GM12878 (cell line): ENCODE data around the gene RHEBL1. TPM values are rescaled to one million over a fixed set of nuclear protein-coding genes. Genes with fewer than 3 reads are reported as not detected.

Experiments
- ATAC-seq: fragments of 200-7000 bp; cut with Tn5 transposase; 3 replicates; pipeline ENCODE4 v1.9.1; 2020; ENCODE audit warnings: mild to moderate bottlenecking, moderate library complexity
- BruUV-seq: library from RNA; stranded (reverse); fragments of 400-500 nt; replicated peaks from 2 replicates; lab custom pipeline; 2021; lab: Mats Ljungman, UMichigan
- CTCF ChIA-PET: fragments of 300-600 bp; sonication (Branson Sonifier 250); formaldehyde crosslinking; extraction: SDS; loops from one replicate; lab custom pipeline; 2021; ENCODE audit warnings: inconsistent platforms; lab: Yijun Ruan, JAX
- POLR2A ChIA-PET: fragments of 350-600 bp; formaldehyde crosslinking; extraction: SDS; loops from one replicate; lab custom pipeline; 2021; ENCODE audit warnings: inconsistent platforms; lab: Charles Lee
- RAD21 ChIA-PET: fragments of 300-600 bp; sonication (Branson Sonifier 250); formaldehyde crosslinking; loops from one replicate; lab custom pipeline; 2023; ENCODE audit warnings: antibody characterized with exemption; ENCODE audit not compliant: unreplicated experiment; lab: Charles Lee
- SMC1A ChIA-PET: fragments of 300-600 bp; sonication (Branson Sonifier 250); formaldehyde crosslinking; loops from one replicate; lab custom pipeline; 2023; ENCODE audit not compliant: unreplicated experiment, uncharacterized antibody; lab: Charles Lee
- DNase-seq: peaks from one replicate; pipeline ENCODE4 v3.0.0-alpha.2; 2011; ENCODE audit warnings: low read depth, low spot score
- FAIRE-seq: peaks from 3 replicates; lab custom pipeline; 2011; peaks lifted over from hg19 to GRCh38; lab: Jason Lieb, UNC
- H2AFZ ChIP-seq: 2 replicates; pipeline ENCODE4 v1.6.0; 2011; ENCODE audit warnings: low read depth, low read length, control low read depth; ENCODE audit not compliant: control insufficient read depth
- H3K27ac ChIP-seq: 2 replicates; pipeline ENCODE4 v1.5.1; 2011; ENCODE audit warnings: control low read depth; ENCODE audit not compliant: control insufficient read depth, insufficient read depth
- H3K27me3 ChIP-seq, 2 experiments: replicated peaks in 1 of 2; 2 replicates each; pipeline versions ENCODE4 v1.6.0 to v1.6.1; 2011; ENCODE audit warnings: low read length in 1 of 2; ENCODE audit not compliant: control insufficient read depth in 2 of 2, insufficient read depth in 2 of 2
- H3K36me3 ChIP-seq, 2 experiments: 2 replicates each; pipeline ENCODE4 v1.5.1; 2011; ENCODE audit warnings: low read length in 1 of 2; ENCODE audit not compliant: control insufficient read depth in 2 of 2, insufficient read depth in 2 of 2
- H3K4me1 ChIP-seq: 2 replicates; pipeline ENCODE4 v1.6.1; 2011; ENCODE audit warnings: mild to moderate bottlenecking, low read length, moderate library complexity, mixed read lengths; ENCODE audit not compliant: control insufficient read depth, insufficient read depth
- H3K4me2 ChIP-seq: 2 replicates; pipeline ENCODE4 v1.6.0; 2011; ENCODE audit warnings: control low read depth; ENCODE audit not compliant: control insufficient read depth, insufficient read depth
- H3K4me3 ChIP-seq: fragments of 200-600 bp; sonication (generic); 2 replicates; pipeline ENCODE4 v1.5.1; 2016
- H3K79me2 ChIP-seq: 2 replicates; pipeline ENCODE4 v1.6.0; 2011; ENCODE audit warnings: low read length; ENCODE audit not compliant: control insufficient read depth, insufficient read depth
- H3K9ac ChIP-seq: 2 replicates; pipeline ENCODE4 v1.8.0; 2011; ENCODE audit warnings: low read length, control low read depth, mixed read lengths; ENCODE audit not compliant: control insufficient read depth, insufficient read depth
- H3K9me3 ChIP-seq: replicated peaks from 3 replicates; pipeline ENCODE4 v1.5.1; 2011; ENCODE audit warnings: mild to moderate bottlenecking, low read length; ENCODE audit not compliant: control insufficient read depth, insufficient read depth
- H4K20me1 ChIP-seq: 2 replicates; pipeline ENCODE4 v1.6.0; 2011; ENCODE audit not compliant: control insufficient read depth, insufficient read depth
- ATF7 ChIP-seq: fragments of 450-650 bp; IDR thresholded peaks from 2 replicates; pipeline ENCODE4 v1.6.1; 2016; ENCODE audit warnings: low read depth, mild to moderate bottlenecking
- BRCA1 ChIP-seq: IDR thresholded peaks from 2 replicates; pipeline ENCODE4 v1.6.1; 2011; ENCODE audit warnings: low read depth, low read length, improper control_type of control experiment
- CREB1 ChIP-seq: IDR thresholded peaks from 2 replicates; pipeline ENCODE4 v1.6.1; 2012; ENCODE audit warnings: low read depth, mild to moderate bottlenecking, inconsistent platforms
- HDAC2 ChIP-seq: fragments of 200-600 bp; sonication (generic); IDR thresholded peaks from 2 replicates; pipeline ENCODE4 v1.6.1; 2017
- LARP7 ChIP-seq: fragments of 450-650 bp; IDR thresholded peaks from 2 replicates; pipeline ENCODE4 v1.6.1; 2017; ENCODE audit warnings: mild to moderate bottlenecking
- NFYA ChIP-seq: IDR thresholded peaks from 2 replicates; pipeline ENCODE4 v1.6.1; 2011; ENCODE audit warnings: low read depth, mild to moderate bottlenecking, low read length, improper control_type of control experiment, borderline replicate concordance
- PML ChIP-seq: IDR thresholded peaks from 2 replicates; pipeline ENCODE4 v1.6.1; 2012; ENCODE audit warnings: low read length, inconsistent platforms
- POLR2A ChIP-seq: IDR thresholded peaks from 2 replicates; pipeline ENCODE4 v1.6.1; 2011; ENCODE audit warnings: low read depth, mild to moderate bottlenecking, low read length
- POLR2AphosphoS2 ChIP-seq: IDR thresholded peaks from 2 replicates; pipeline ENCODE4 v1.6.1; 2011; ENCODE audit warnings: low read depth, mild to moderate bottlenecking, low read length, improper control_type of control experiment, moderate library complexity
- ZNF274 ChIP-seq: IDR thresholded peaks from one replicate; pipeline ENCODE4 v1.8.0; 2011; ENCODE audit not compliant: insufficient read length, insufficient read depth
- ZSCAN29 ChIP-seq: fragments of 450-650 bp; IDR thresholded peaks from 2 replicates; pipeline ENCODE4 v1.6.1; 2017; ENCODE audit warnings: mild to moderate bottlenecking, moderate library complexity
- WGBS: methylation state at CpG from one replicate; pipeline ENCODE4 v1.1.6; 2016; ENCODE audit warnings: low lambda C conversion rate; ENCODE audit not compliant: insufficient replicate concordance, insufficient coverage; ENCODE audit errors: missing lambda C conversion rate; 5-methylcytosine and 5-hydroxymethylcytosine counted together
- in situ Hi-C: fragments of 300-500 bp; cut with MboI; formaldehyde crosslinking; loops from 9 replicates; pipeline ENCODE4 v1.14.3; 2018; ENCODE audit warnings: mixed read lengths
- intact Hi-C: fragments of 100-400 bp; cut with micrococcal nuclease; formaldehyde crosslinking; loops from one replicate; pipeline ENCODE4 v1.14.2; 2022; ENCODE audit not compliant: unreplicated experiment
- polyA plus RNA-seq, 11 experiments: library from polyadenylated mRNA; depleted of rRNA in 4 of 11; unstranded in 6 of 11; stranded (reverse) in 5 of 11; fragments of >200 nt; fragmentation: Nextera tagmentation in 4 of 11; fragmentation: Illumina TruSeq in 1 of 11; extraction: Ambion mirVana in 4 of 11; extraction: Trizol in 1 of 11; gene quantifications; 1 replicate in 1 of 11; 2 replicates in 10 of 11; pipeline versions ENCODE4 v1.2.1 to v1.2.3, GENCODE V29; 2011 to 2016; ENCODE audit warnings: inconsistent platforms in 2 of 11, missing spikeins in 2 of 11, low read depth in 1 of 11
- total RNA-seq, 4 experiments: library from RNA; depleted of rRNA in 3 of 4; stranded (reverse); fragments of >200 nt in 3 of 4; fragmentation: Illumina TruSeq in 1 of 4; extraction: Trizol in 1 of 4; gene quantifications; 2 replicates each; pipeline versions ENCODE4 v1.2.1 to v1.2.3, GENCODE V29; 2013 to 2021
- TF ChIP-seq, protein P1 (sequence below): fragments of 450-650 bp; IDR thresholded peaks from 2 replicates; pipeline ENCODE4 v1.6.1; 2017; ENCODE audit warnings: mild to moderate bottlenecking, moderate library complexity
- TF ChIP-seq, protein P2 (sequence below): IDR thresholded peaks from 2 replicates; pipeline ENCODE4 v1.6.1; 2012; ENCODE audit warnings: mild to moderate bottlenecking, low read depth, low read length

Gene RHEBL1
- total and polyA plus RNA-seq, 10 of the 15 experiments (the other 5 are each of a cell fraction or from before 2014, with no cell fraction given) = 5.9 to 18.7 (median 12.0) TPM

- TF ChIP-seq, protein P1, sequence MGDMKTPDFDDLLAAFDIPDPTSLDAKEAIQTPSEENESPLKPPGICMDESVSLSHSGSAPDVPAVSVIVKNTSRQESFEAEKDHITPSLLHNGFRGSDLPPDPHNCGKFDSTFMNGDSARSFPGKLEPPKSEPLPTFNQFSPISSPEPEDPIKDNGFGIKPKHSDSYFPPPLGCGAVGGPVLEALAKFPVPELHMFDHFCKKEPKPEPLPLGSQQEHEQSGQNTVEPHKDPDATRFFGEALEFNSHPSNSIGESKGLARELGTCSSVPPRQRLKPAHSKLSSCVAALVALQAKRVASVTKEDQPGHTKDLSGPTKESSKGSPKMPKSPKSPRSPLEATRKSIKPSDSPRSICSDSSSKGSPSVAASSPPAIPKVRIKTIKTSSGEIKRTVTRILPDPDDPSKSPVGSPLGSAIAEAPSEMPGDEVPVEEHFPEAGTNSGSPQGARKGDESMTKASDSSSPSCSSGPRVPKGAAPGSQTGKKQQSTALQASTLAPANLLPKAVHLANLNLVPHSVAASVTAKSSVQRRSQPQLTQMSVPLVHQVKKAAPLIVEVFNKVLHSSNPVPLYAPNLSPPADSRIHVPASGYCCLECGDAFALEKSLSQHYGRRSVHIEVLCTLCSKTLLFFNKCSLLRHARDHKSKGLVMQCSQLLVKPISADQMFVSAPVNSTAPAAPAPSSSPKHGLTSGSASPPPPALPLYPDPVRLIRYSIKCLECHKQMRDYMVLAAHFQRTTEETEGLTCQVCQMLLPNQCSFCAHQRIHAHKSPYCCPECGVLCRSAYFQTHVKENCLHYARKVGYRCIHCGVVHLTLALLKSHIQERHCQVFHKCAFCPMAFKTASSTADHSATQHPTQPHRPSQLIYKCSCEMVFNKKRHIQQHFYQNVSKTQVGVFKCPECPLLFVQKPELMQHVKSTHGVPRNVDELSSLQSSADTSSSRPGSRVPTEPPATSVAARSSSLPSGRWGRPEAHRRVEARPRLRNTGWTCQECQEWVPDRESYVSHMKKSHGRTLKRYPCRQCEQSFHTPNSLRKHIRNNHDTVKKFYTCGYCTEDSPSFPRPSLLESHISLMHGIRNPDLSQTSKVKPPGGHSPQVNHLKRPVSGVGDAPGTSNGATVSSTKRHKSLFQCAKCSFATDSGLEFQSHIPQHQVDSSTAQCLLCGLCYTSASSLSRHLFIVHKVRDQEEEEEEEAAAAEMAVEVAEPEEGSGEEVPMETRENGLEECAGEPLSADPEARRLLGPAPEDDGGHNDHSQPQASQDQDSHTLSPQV = no peak
- TF ChIP-seq HDAC2 = no peak
- TF ChIP-seq LARP7 = no peak
- no peak for TF ChIP-seq ZSCAN29
- no peak for TF ChIP-seq POLR2AphosphoS2
- TF ChIP-seq NFYA = no peak
- no peak for TF ChIP-seq ZNF274
Observed at GRCh38 chr12:49032276-49032675, 37.5 kb downstream of the RHEBL1 start (continued).

GRCh38 chr12:49031573-49032161 lies 38.1 kb downstream of the RHEBL1 start:
- Histone ChIP-seq H3K4me1 (no peaks in the 10 kb centered on the region), H2AFZ (no peak overlapping the region), H3K9ac (no peak overlapping the region), H3K27me3 (no peaks in the 10 kb centered on the region), H3K27ac (no peak overlapping the region), H3K36me3 (peaks cover 22 to 36% of the 10 kb centered on the region in 2 experiments), H3K9me3 (no peaks in the 10 kb centered on the region), H3K4me2 (no peak overlapping the region), H4K20me1 (no peaks in the 10 kb centered on the region), H3K79me2 (no peaks in the 10 kb centered on the region), H3K4me3 (no peak overlapping the region)
- FAIRE-seq (no peak), DNase-seq (no peak), ATAC-seq (peak; percentile 19)
- ChIA-PET CTCF (interaction anchor here (0.9 to 1.0 kb wide), 2 partner anchors 12 to 32 kb away, joined by 3 read pairs; no protein-coding TSS in a partner anchor), SMC1A (interaction anchor here (0.7 kb wide), 1 partner anchor 12 kb away, joined by 3 read pairs; no protein-coding TSS in a partner anchor), RAD21 (no interaction called here), POLR2A (no interaction called here)
- TF ChIP-seq BRCA1 = no peak
- 0 out of 2 replicates have a peak, but pooled peaks have one; percentile 1 for TF ChIP-seq POLR2A
- TF ChIP-seq PML = no peak
- TF ChIP-seq CREB1 = no peak
- no peak for TF ChIP-seq ATF7
- TF ChIP-seq, protein P2, sequence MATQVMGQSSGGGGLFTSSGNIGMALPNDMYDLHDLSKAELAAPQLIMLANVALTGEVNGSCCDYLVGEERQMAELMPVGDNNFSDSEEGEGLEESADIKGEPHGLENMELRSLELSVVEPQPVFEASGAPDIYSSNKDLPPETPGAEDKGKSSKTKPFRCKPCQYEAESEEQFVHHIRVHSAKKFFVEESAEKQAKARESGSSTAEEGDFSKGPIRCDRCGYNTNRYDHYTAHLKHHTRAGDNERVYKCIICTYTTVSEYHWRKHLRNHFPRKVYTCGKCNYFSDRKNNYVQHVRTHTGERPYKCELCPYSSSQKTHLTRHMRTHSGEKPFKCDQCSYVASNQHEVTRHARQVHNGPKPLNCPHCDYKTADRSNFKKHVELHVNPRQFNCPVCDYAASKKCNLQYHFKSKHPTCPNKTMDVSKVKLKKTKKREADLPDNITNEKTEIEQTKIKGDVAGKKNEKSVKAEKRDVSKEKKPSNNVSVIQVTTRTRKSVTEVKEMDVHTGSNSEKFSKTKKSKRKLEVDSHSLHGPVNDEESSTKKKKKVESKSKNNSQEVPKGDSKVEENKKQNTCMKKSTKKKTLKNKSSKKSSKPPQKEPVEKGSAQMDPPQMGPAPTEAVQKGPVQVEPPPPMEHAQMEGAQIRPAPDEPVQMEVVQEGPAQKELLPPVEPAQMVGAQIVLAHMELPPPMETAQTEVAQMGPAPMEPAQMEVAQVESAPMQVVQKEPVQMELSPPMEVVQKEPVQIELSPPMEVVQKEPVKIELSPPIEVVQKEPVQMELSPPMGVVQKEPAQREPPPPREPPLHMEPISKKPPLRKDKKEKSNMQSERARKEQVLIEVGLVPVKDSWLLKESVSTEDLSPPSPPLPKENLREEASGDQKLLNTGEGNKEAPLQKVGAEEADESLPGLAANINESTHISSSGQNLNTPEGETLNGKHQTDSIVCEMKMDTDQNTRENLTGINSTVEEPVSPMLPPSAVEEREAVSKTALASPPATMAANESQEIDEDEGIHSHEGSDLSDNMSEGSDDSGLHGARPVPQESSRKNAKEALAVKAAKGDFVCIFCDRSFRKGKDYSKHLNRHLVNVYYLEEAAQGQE = no peak
- BruUV-seq = no TSS peak
- 88% methylated on average over 8 of the region's 8 CpGs for WGBS
- in situ Hi-C loops = no loop called here
- intact Hi-C loops = no loop called here
